Vein endothelial cell (primary cell): Measurements from ENCODE around the gene RNASE11. TPM values are rescaled to one million over a fixed set of nuclear protein-coding genes. Genes with fewer than 3 reads are reported as not detected.

Experiments
- total RNA-seq: library from RNA; depleted of rRNA; stranded (reverse); fragments of >200 nt; gene quantifications from 2 replicates; pipeline ENCODE4 v1.2.3, GENCODE V29; 2012

RNASE11 gene
- total RNA-seq = not detected in 2 replicates

GRCh38 chr14:20587489-20588154 lies at the start of gene RNASE11:
Gene RNASE11 (minus strand): TSS chr14:20588001.

GRCh38 chr14:20591235-20591634 lies 3.4 kb upstream of the RNASE11 start, which contains the start of gene RNASE12:
Gene RNASE12 (minus strand): TSS chr14:20591376. CDS start chr14:20590723, 653 bp downstream.

DNA sequence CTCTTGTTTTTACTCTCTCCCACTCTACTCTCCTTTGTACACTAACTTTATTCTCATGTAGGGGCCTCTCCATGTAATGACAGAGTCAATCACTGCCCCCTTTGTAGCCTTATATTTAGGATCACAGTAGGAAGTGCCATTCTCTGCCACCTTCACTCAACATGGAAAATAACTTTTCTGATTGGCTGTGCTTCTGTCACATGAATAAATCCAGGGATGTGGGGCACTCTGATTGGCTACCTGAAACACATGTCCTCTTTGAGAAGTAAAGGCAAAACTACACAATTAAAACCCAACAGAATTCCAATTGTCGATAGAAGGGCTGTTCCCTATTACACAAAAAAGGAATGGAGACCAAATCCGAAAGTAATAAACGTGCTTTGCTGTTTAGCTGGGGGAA lies 26.8 kb downstream of the RNASE11 start, which contains the start of gene RNASE9:
TSS of gene RNASE9 (minus strand) at position 87 of the 400 bp plus-strand sequence.

Other genes with a start within 250 kb of the RNASE11 start
- gene PARP2, start 244.4 kb downstream of the RNASE11 start, total RNA-seq = 10.1 and 11.4 TPM in 2 replicates
- 23.2 and 30.5 TPM in 2 replicates for gene TEP1, start 174.5 kb downstream of the RNASE11 start, total RNA-seq
- gene KLHL33, start 151.8 kb downstream of the RNASE11 start, total RNA-seq = not detected in 2 replicates
- gene OSGEP, start 133.2 kb downstream of the RNASE11 start, total RNA-seq = 45.1 and 49.5 TPM in 2 replicates
- 60.2 and 74.5 TPM in 2 replicates for gene APEX1, start 132.8 kb downstream of the RNASE11 start, total RNA-seq
- 25.8 and 26.1 TPM in 2 replicates for gene PIP4P1, start 126.6 kb downstream of the RNASE11 start, total RNA-seq
- 343 and 388 TPM in 2 replicates for gene PNP, start 118.6 kb downstream of the RNASE11 start, total RNA-seq
- gene RNASE10, start 82.5 kb downstream of the RNASE11 start, total RNA-seq = 0.48 and 4.2 TPM in 2 replicates
- gene RNASE9, start 27.0 kb downstream of the RNASE11 start, total RNA-seq = not detected in 2 replicates
- gene RNASE12, start 3.4 kb upstream of the RNASE11 start, total RNA-seq = not detected in 2 replicates
- not detected in 2 replicates for gene OR6S1, start 53.7 kb upstream of the RNASE11 start, total RNA-seq
- 6.4 and 20.9 TPM in 2 replicates for gene RNASE4, start 96.6 kb upstream of the RNASE11 start, total RNA-seq
- gene ANG, start 100.8 kb upstream of the RNASE11 start, total RNA-seq = 3.8 and 7.8 TPM in 2 replicates
- not detected in 2 replicates for gene EDDM3A, start 157.9 kb upstream of the RNASE11 start, total RNA-seq
- gene EDDM3B, start 180.4 kb upstream of the RNASE11 start, total RNA-seq = not detected in 2 replicates
- 0.38 and 0.65 TPM in 2 replicates for gene RNASE6, start 193.3 kb upstream of the RNASE11 start, total RNA-seq
- 34.0 and 52.4 TPM in 2 replicates for gene RNASE1, start 214.8 kb upstream of the RNASE11 start, total RNA-seq